ENCODE results near the gene ELMO2.

- TF ChIP-seq EZH2 (IDR thresholded peaks at IDR 0.05; ENCODE audit: borderline replicate concordance, low read depth, low read length, poor library complexity, severe bottlenecking): no peak
- TF ChIP-seq CTCF (conservative IDR thresholded peaks at IDR 0.05; ENCODE audit: low read depth, low read length): no peak
Observed at GRCh38 chr20:46388937-46389336, 17.5 kb downstream of the ELMO2 start.

All from A673 (cell line).